HEK293T (cell line): ENCODE data around the gene FSTL4.

Source experiments
- CTCF ChIA-PET: fragments of 350-600 bp; formaldehyde crosslinking; extraction: SDS; loops from one replicate; lab custom pipeline; 2021; ENCODE audit warnings: antibody characterized with exemption, inconsistent platforms; lab: Yijun Ruan, JAX
- POLR2A ChIA-PET: fragments of 350-600 bp; formaldehyde crosslinking; extraction: SDS; loops from one replicate; lab custom pipeline; 2020; ENCODE audit warnings: antibody characterized with exemption, inconsistent platforms; lab: Yijun Ruan, JAX
- DNase-seq: peaks from one replicate; pipeline ENCODE4 v3.0.0; 2012; ENCODE audit warnings: mixed read lengths; ENCODE audit errors: extremely low spot score
- ARNT ChIP-seq: fragments of 450-650 bp; IDR thresholded peaks from 2 replicates; pipeline ENCODE4 v1.6.1; 2017; ENCODE audit warnings: mild to moderate bottlenecking
- BHLHE40 ChIP-seq: fragments of 450-650 bp; IDR thresholded peaks from 2 replicates; pipeline ENCODE4 v1.6.1; 2016; ENCODE audit warnings: mild to moderate bottlenecking, moderate library complexity, borderline replicate concordance
- CTBP1 ChIP-seq: fragments of 450-650 bp; IDR thresholded peaks from 2 replicates; pipeline ENCODE4 v1.6.1; 2016; ENCODE audit warnings: borderline replicate concordance
- ELF4 ChIP-seq: fragments of 450-650 bp; IDR thresholded peaks from 2 replicates; pipeline ENCODE4 v1.6.1; 2017; ENCODE audit warnings: antibody characterized with exemption
- FOXA1 ChIP-seq: fragments of 450-650 bp; IDR thresholded peaks from 2 replicates; pipeline ENCODE4 v1.6.1; 2016; ENCODE audit warnings: mild to moderate bottlenecking
- FOXK2 ChIP-seq: fragments of 450-650 bp; IDR thresholded peaks from 2 replicates; pipeline ENCODE4 v1.6.1; 2016; ENCODE audit warnings: mild to moderate bottlenecking
- FOXM1 ChIP-seq: fragments of 450-650 bp; IDR thresholded peaks from 2 replicates; pipeline ENCODE4 v1.6.1; 2017; ENCODE audit warnings: mild to moderate bottlenecking, borderline replicate concordance
- HDGF ChIP-seq: fragments of 450-650 bp; IDR thresholded peaks from 2 replicates; pipeline ENCODE4 v1.6.1; 2017; ENCODE audit warnings: antibody characterized with exemption, borderline replicate concordance
- L3MBTL2 ChIP-seq: fragments of 450-650 bp; conservative IDR thresholded peaks from 2 replicates; pipeline ENCODE4 v1.6.1; 2016; ENCODE audit warnings: mild to moderate bottlenecking
- LEF1 ChIP-seq: fragments of 450-650 bp; IDR thresholded peaks from 2 replicates; pipeline ENCODE4 v1.6.1; 2017; ENCODE audit warnings: mild to moderate bottlenecking, borderline replicate concordance
- NFRKB ChIP-seq: fragments of 450-650 bp; IDR thresholded peaks from 2 replicates; pipeline ENCODE4 v1.6.1; 2016; ENCODE audit warnings: mild to moderate bottlenecking, moderate library complexity
- PKNOX1 ChIP-seq: fragments of 450-650 bp; IDR thresholded peaks from 2 replicates; pipeline ENCODE4 v1.6.1; 2016
- SP1 ChIP-seq: fragments of 450-650 bp; IDR thresholded peaks from 2 replicates; pipeline ENCODE4 v1.6.1; 2017
- SUZ12 ChIP-seq: fragments of 450-650 bp; IDR thresholded peaks from 2 replicates; pipeline ENCODE4 v1.6.1; 2016; ENCODE audit warnings: mild to moderate bottlenecking
- TARDBP ChIP-seq: fragments of 450-650 bp; IDR thresholded peaks from 2 replicates; pipeline ENCODE4 v1.6.1; 2016
- ZNF384 ChIP-seq: fragments of 450-650 bp; IDR thresholded peaks from 2 replicates; pipeline ENCODE4 v1.6.1; 2016

Gene FSTL4

GRCh38 chr5:133387091-133387490 lies 225.2 kb downstream of the FSTL4 start:
- ChIA-PET CTCF (no interaction called here), POLR2A (no interaction called here)
- TF ChIP-seq HDGF (no peak), FOXA1 (no peak), BHLHE40 (no peak), TARDBP (no peak), SP1 (no peak), NFRKB (no peak), FOXM1 (no peak), ZNF384 (no peak), ELF4 (no peak)
- DNase-seq = no peak

- CTCF ChIA-PET = no interaction called here
- POLR2A ChIA-PET = no interaction called here
These were observed 225.7 kb downstream of the FSTL4 start for GRCh38 chr5:133386662-133387061.

GRCh38 chr5:133385346-133385745 lies 227.0 kb downstream of the FSTL4 start:
- ChIA-PET POLR2A (no interaction called here), CTCF (no interaction called here)

More at GRCh38 chr5:133386662-133387061, 225.7 kb downstream of the FSTL4 start:
- TF ChIP-seq FOXA1 (no peak), SUZ12 (no peak), CTBP1 (no peak), NFRKB (no peak), BHLHE40 (no peak), ARNT (no peak), ZNF384 (no peak)
- DNase-seq = no peak

GRCh38 chr5:133384903-133385302 lies 227.4 kb downstream of the FSTL4 start:
- CTCF ChIA-PET = no interaction called here
- no peak for DNase-seq
- POLR2A ChIA-PET = no interaction called here
- no peak for TF ChIP-seq BHLHE40
- TF ChIP-seq SP1 = no peak
- no peak for TF ChIP-seq ZNF384
- TF ChIP-seq PKNOX1 = no peak
- TF ChIP-seq FOXA1 = no peak
- TF ChIP-seq ELF4 = no peak
- TF ChIP-seq HDGF = no peak
- no peak for TF ChIP-seq L3MBTL2
- no peak for TF ChIP-seq SUZ12
- no peak for TF ChIP-seq TARDBP

More at GRCh38 chr5:133385346-133385745, 227.0 kb downstream of the FSTL4 start:
- no peak for TF ChIP-seq FOXM1
- no peak for TF ChIP-seq PKNOX1
- TF ChIP-seq ELF4 = no peak
- TF ChIP-seq ARNT = no peak
- TF ChIP-seq NFRKB = no peak
- no peak for TF ChIP-seq BHLHE40
- no peak for TF ChIP-seq CTBP1
- no peak for TF ChIP-seq L3MBTL2
- no peak for TF ChIP-seq SP1
- DNase-seq = no peak

- CTCF ChIA-PET = no interaction called here
These were observed 228.1 kb downstream of the FSTL4 start for GRCh38 chr5:133384120-133384855.

GRCh38 chr5:133383580-133383939 lies 228.8 kb downstream of the FSTL4 start:
- ChIA-PET CTCF (no interaction called here), POLR2A (no interaction called here)
- TF ChIP-seq HDGF = no peak
- TF ChIP-seq ELF4 = no peak
- no peak for TF ChIP-seq LEF1
- TF ChIP-seq SP1 = no peak
- TF ChIP-seq L3MBTL2 = no peak
- TF ChIP-seq TARDBP = no peak
- TF ChIP-seq FOXA1 = no peak
- TF ChIP-seq ARNT = no peak
- TF ChIP-seq SUZ12 = no peak
- DNase-seq = no peak

More at GRCh38 chr5:133384120-133384855, 228.1 kb downstream of the FSTL4 start:
- TF ChIP-seq ARNT (no peak), NFRKB (no peak), ELF4 (no peak)
- no peak for DNase-seq
- POLR2A ChIA-PET = no interaction called here

GRCh38 chr5:133382661-133383579 lies 229.4 kb downstream of the FSTL4 start:
- no peak for DNase-seq
- ChIA-PET CTCF (no interaction called here), POLR2A (no interaction called here)
- TF ChIP-seq SP1 (no peak), PKNOX1 (no peak), FOXK2 (no peak), NFRKB (no peak), ELF4 (no peak), L3MBTL2 (no peak), LEF1 (no peak), HDGF (no peak), BHLHE40 (no peak), SUZ12 (no peak), ZNF384 (no peak), FOXM1 (no peak), CTBP1 (no peak), ARNT (no peak)
